DLD1 (cell line): ENCODE data around the gene DUSP11.
"Not testable (repeated sequence)": the region's sequence is repeated elsewhere in the genome, so short reads cannot be mapped to it uniquely, and the experiment has no call there.

Experiments used
- in situ Hi-C: cut with HindIII; loops from 2 replicates; pipeline ENCODE4 v1.10.0; 2017; ENCODE audit warnings: low sequenced_read_pairs

DUSP11 gene

GRCh38 chr2:73718851-73719621 is 60.9 kb downstream of the DUSP11 start:
- in situ Hi-C loops = no loop called here

- in situ Hi-C loops = no loop called here
These were observed 61.5 kb downstream of the DUSP11 start for GRCh38 chr2:73718421-73718820.

GRCh38 chr2:73717695-73718094 is 62.2 kb downstream of the DUSP11 start:
- in situ Hi-C loops = not testable (repeated sequence)

GRCh38 chr2:73717251-73717606 is 62.7 kb downstream of the DUSP11 start:
- in situ Hi-C loops = no loop called here

GRCh38 chr2:73716543-73717250 is 63.2 kb downstream of the DUSP11 start:
- in situ Hi-C loops = no loop called here

GRCh38 chr2:73714091-73714490 is 65.8 kb downstream of the DUSP11 start:
- in situ Hi-C loops = no loop called here
